OCI-LY1 (cell line): ENCODE measurements around the gene CDK17.
"Not testable (repeated sequence)": the region's sequence is repeated elsewhere in the genome, so short reads cannot be mapped to it uniquely, and the experiment has no call there.

ENCODE experiments used
- CTCF ChIP-seq: fragments of 200-600 bp; sonication (generic), shearing (Covaris generic); IDR thresholded peaks from 2 replicates; pipeline ENCODE4 v1.5.1; 2017; ENCODE audit warnings: mild to moderate bottlenecking, antibody characterized with exemption, low read length, moderate library complexity, mixed read lengths
- EZH2 ChIP-seq: fragments of 200-600 bp; sonication (generic), shearing (Covaris generic); IDR thresholded peaks from 2 replicates; pipeline ENCODE4 v1.8.0; 2017; ENCODE audit warnings: borderline replicate concordance, mixed run types, mild to moderate bottlenecking, antibody characterized with exemption, low read length, moderate library complexity, mixed read lengths

GRCh38 chr12:96315741-96316481, 84.3 kb downstream of the CDK17 start:
- TF ChIP-seq CTCF, EZH2: not testable (repeated sequence)
